Caco-2 (cell line): ENCODE measurements around the gene SLC2A13. TPM values are rescaled to one million over a fixed set of nuclear protein-coding genes. Genes with fewer than 3 reads are reported as not detected.

Experiments
- BruUV-seq: library from RNA; stranded (reverse); fragments of 400-500 nt; replicated peaks from 2 replicates; lab custom pipeline; 2021; lab: Mats Ljungman, UMichigan
- CTCF ChIA-PET: fragments of 300-600 bp; sonication (Branson Sonifier 250); formaldehyde crosslinking; loops from one replicate; lab custom pipeline; 2022; ENCODE audit warnings: antibody characterized with exemption; lab: Charles Lee
- POLR2A ChIA-PET: fragments of 300-600 bp; sonication (Branson Sonifier 250); formaldehyde crosslinking; loops from one replicate; lab custom pipeline; 2022; ENCODE audit warnings: antibody characterized with exemption; lab: Charles Lee
- DNase-seq, 2 experiments: peaks; one replicate each; pipeline versions ENCODE4 v3.0.0 to v3.0.0-alpha.2; 2020 to 2022
- H3K27me3 ChIP-seq: replicated peaks from 2 replicates; pipeline ENCODE4 v1.6.0; 2011; ENCODE audit warnings: low read length; ENCODE audit not compliant: control insufficient read depth, insufficient read depth
- H3K36me3 ChIP-seq: 2 replicates; pipeline ENCODE4 v1.5.1; 2011; ENCODE audit warnings: low read length; ENCODE audit not compliant: control insufficient read depth, insufficient read depth
- H3K4me1 ChIP-seq: fragments of 250-450 bp; sonication (Bioruptor Pico); 2 replicates; pipeline ENCODE4 v1.5.1; 2020; ENCODE audit warnings: mild to moderate bottlenecking
- H3K4me3 ChIP-seq: 2 replicates; pipeline ENCODE4 v1.5.1; 2011; ENCODE audit warnings: low read depth, mild to moderate bottlenecking, control low read depth, low read length
- H3K9me3 ChIP-seq: fragments of 250-450 bp; sonication (Bioruptor Pico); 2 replicates; pipeline ENCODE4 v1.5.1; 2020; ENCODE audit warnings: mild to moderate bottlenecking, moderate library complexity
- H3K27ac Mint-ChIP-seq: one replicate; pipeline ENCODE4 v1.8.0; 2022; ENCODE audit warnings: mixed read lengths; ENCODE audit not compliant: unreplicated experiment
- H3K27me3 Mint-ChIP-seq: one replicate; pipeline ENCODE4 v1.8.0; 2022; ENCODE audit warnings: mixed read lengths; ENCODE audit not compliant: insufficient read depth, unreplicated experiment
- H3K36me3 Mint-ChIP-seq: one replicate; pipeline ENCODE4 v1.8.0; 2022; ENCODE audit warnings: mild to moderate bottlenecking, mixed read lengths; ENCODE audit not compliant: insufficient read depth, unreplicated experiment
- H3K4me1 Mint-ChIP-seq: one replicate; pipeline ENCODE4 v1.8.0; 2022; ENCODE audit warnings: low read depth, mixed read lengths; ENCODE audit not compliant: unreplicated experiment
- H3K4me3 Mint-ChIP-seq: one replicate; pipeline ENCODE4 v1.8.0; 2022; ENCODE audit warnings: mild to moderate bottlenecking, moderate library complexity, mixed read lengths; ENCODE audit not compliant: unreplicated experiment
- H3K9me3 Mint-ChIP-seq: one replicate; pipeline ENCODE4 v1.8.0; 2022; ENCODE audit warnings: mixed read lengths; ENCODE audit not compliant: unreplicated experiment
- intact Hi-C: fragments of 100-400 bp; cut with micrococcal nuclease; formaldehyde crosslinking; loops from one replicate; pipeline ENCODE4 v1.10.0; 2022; ENCODE audit not compliant: unreplicated experiment
- total RNA-seq: library from RNA; stranded (reverse); gene quantifications from 2 replicates; pipeline ENCODE4 v1.2.3, GENCODE V29; 2022
- TF ChIP-seq, protein P1 (sequence below), 2 experiments: fragments of 200-600 bp in 1 of 2; IDR thresholded peaks; 1 replicate in 1 of 2; 2 replicates in 1 of 2; pipeline versions ENCODE4 v1.5.1 to v1.8.0; 2011 to 2022; ENCODE audit warnings: antibody characterized with exemption in 1 of 2, control low read depth in 1 of 2, inconsistent platforms in 1 of 2, low read depth in 1 of 2, low read length in 1 of 2, mild to moderate bottlenecking in 1 of 2, moderate library complexity in 1 of 2; ENCODE audit not compliant: insufficient read depth in 1 of 2, severe bottlenecking in 1 of 2, unreplicated experiment in 1 of 2

Gene SLC2A13
- total RNA-seq, 1 experiment from 2014 or later, result 3.0 TPM

DNA sequence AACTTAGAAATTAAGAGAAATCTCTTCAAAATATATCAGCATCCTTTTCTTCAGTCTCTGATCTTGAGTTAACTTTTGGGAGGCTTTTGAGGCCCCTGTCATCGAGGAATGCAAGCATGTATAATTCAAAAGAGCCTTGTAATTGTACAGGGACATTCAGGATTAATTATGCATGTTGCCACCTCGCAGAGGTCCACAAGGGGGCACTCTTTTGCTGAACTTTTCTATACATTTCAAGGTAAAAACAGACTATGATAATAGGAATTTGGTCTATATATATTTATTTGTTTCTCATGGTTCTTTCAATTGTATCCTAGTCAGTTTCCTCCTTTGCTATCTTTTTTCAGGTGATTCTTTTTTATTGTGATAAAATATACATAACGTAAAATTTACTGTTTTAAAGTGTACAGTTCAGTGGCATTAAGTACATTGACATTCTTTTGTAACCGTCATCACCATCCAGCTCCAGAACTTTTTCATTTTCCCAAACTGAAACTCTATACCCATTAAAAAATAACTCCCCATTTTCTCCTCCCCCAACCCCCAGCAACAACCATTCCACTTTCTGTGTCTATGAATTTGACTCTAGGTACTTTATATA lies 47.0 kb upstream of the SLC2A13 start:
- ChIA-PET CTCF (no interaction called here), POLR2A (no interaction called here)
- intact Hi-C loops, result loop anchor here (1.0 to 5.0 kb wide), 2 partner anchors 116 to 224 kb away; no protein-coding TSS in a partner anchor
- no peaks in the 10 kb centered on the region for H3K9me3 ChIP-seq
- Mint-ChIP-seq H3K36me3 (no peaks in the 10 kb centered on the region), H3K9me3 (no peaks in the 10 kb centered on the region), H3K27ac (no peak overlapping the region), H3K4me3 (no peak overlapping the region), H3K4me1 (no peaks in the 10 kb centered on the region), H3K27me3 (no peaks in the 10 kb centered on the region)
- no TSS peak for BruUV-seq
- H3K36me3 ChIP-seq, result no peaks in the 10 kb centered on the region
- peak; percentile 41 to 57 for DNase-seq
- H3K4me1 ChIP-seq, result no peaks in the 10 kb centered on the region
- no peaks in the 10 kb centered on the region for H3K27me3 ChIP-seq
- TF ChIP-seq, protein P1, sequence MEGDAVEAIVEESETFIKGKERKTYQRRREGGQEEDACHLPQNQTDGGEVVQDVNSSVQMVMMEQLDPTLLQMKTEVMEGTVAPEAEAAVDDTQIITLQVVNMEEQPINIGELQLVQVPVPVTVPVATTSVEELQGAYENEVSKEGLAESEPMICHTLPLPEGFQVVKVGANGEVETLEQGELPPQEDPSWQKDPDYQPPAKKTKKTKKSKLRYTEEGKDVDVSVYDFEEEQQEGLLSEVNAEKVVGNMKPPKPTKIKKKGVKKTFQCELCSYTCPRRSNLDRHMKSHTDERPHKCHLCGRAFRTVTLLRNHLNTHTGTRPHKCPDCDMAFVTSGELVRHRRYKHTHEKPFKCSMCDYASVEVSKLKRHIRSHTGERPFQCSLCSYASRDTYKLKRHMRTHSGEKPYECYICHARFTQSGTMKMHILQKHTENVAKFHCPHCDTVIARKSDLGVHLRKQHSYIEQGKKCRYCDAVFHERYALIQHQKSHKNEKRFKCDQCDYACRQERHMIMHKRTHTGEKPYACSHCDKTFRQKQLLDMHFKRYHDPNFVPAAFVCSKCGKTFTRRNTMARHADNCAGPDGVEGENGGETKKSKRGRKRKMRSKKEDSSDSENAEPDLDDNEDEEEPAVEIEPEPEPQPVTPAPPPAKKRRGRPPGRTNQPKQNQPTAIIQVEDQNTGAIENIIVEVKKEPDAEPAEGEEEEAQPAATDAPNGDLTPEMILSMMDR (IDR thresholded peaks at IDR 0.05; ENCODE audit: insufficient read depth in 1 of 2, low read depth in 1 of 2, low read length in 1 of 2, severe bottlenecking in 1 of 2, unreplicated experiment in 1 of 2), result peak; percentile 83 to 86
- H3K4me3 ChIP-seq, result no peak overlapping the region

DNA sequence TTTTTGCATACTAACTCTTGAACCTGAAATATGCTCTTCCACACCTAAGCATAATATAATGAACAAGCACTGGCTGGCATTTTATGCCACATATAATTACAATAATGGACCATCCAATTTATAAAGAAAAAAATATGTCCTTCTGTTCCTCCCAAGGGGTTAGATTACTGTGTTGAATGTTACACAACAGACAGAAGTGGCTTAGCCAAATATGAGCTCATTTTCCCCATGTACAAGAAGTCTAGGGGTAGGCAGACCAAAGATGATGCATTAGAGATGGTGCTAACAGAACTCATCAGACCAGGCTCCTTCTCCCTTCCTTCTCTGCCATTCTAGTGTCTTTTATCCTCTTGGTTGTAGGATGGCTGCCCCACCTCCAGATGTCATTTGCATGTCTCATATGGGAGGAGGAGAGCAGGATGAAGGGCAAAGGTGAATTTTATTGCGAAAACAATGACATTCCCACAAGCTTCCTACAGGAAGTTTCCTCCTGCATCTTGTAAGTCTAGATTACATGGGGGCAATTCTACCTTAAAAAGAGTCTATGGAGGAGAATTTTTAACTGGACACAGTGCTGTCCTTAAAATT lies 43.9 kb upstream of the SLC2A13 start:
- Histone ChIP-seq H3K9me3 (no peaks in the 10 kb centered on the region), H3K4me3 (no peak overlapping the region), H3K27me3 (no peaks in the 10 kb centered on the region), H3K36me3 (no peaks in the 10 kb centered on the region), H3K4me1 (no peaks in the 10 kb centered on the region)
- Mint-ChIP-seq H3K36me3 (no peaks in the 10 kb centered on the region), H3K4me1 (no peaks in the 10 kb centered on the region), H3K27me3 (no peaks in the 10 kb centered on the region), H3K4me3 (no peak overlapping the region), H3K9me3 (no peaks in the 10 kb centered on the region), H3K27ac (no peak overlapping the region)
- BruUV-seq, result no TSS peak
- CTCF ChIA-PET, result no interaction called here
- intact Hi-C loops, result loop anchor here (5.0 kb wide), 1 partner anchor 228 kb away; no protein-coding TSS in a partner anchor
- DNase-seq, result no peak
- POLR2A ChIA-PET, result interaction anchor here (0.6 kb wide), 1 partner anchor 40 kb away, joined by 3 read pairs; no protein-coding TSS in a partner anchor
- TF ChIP-seq, protein P1 (IDR thresholded peaks at IDR 0.05; ENCODE audit: insufficient read depth in 1 of 2, low read depth in 1 of 2, low read length in 1 of 2, severe bottlenecking in 1 of 2, unreplicated experiment in 1 of 2), result no peak

DNA sequence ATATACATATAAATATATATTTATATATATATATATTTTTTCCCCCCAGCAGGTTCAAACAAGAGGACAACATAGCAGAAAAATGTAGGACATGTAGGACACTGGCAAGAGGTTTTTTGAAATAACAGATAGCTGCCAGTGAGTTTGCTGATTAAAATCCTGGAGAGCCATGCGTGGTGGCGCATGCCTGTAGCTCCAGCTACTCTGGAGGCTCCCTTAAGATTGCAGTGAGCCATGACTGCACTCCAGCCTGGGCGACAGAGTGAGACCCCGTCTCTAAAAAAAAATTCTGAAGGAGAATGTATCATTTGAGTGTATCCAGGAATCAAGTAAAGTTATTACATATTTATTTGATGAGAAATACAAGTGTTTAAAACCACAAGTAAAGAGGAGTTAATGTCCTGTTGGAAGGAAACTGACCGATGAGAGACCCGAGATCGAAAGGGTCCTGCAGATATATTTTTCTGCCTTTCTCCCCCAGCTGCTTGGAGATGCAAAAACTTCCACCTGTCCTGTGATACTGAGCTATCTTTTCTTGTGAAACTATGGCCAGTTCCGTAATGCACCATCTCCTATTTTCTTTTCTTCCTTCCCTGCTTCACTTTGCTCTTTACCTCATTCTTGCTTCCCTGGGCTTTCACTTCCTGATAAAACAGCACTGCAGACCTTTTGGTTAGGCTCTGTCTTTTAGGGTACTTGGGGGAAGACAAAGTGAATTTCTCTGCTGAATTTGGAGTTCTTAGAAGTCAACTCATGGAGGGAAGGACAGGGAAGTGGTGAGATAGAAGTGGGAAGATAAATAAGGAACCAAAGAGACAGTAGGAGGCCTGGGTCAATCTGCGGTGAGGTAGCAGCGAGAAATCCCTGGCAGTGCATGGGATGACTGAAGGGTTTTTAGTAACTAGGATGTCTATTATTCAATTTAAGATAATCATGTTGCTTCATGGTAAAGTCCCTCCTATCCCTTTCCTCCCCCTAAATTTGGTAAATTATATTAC lies 41.2 kb upstream of the SLC2A13 start:
- POLR2A ChIA-PET, result no interaction called here
- no peaks in the 10 kb centered on the region for H3K27me3 ChIP-seq
- H3K4me1 Mint-ChIP-seq, result no peaks in the 10 kb centered on the region

More for the DNA sequence above, 41.2 kb upstream of the SLC2A13 start:
- BruUV-seq, result no TSS peak
- Mint-ChIP-seq H3K9me3 (no peaks in the 10 kb centered on the region), H3K36me3 (no peaks in the 10 kb centered on the region), H3K27me3 (no peaks in the 10 kb centered on the region), H3K4me3 (no peak overlapping the region), H3K27ac (no peak overlapping the region)
- H3K4me3 ChIP-seq, result no peak overlapping the region
- DNase-seq, result no peak
- CTCF ChIA-PET, result no interaction called here
- intact Hi-C loops, result no loop called here
- H3K36me3 ChIP-seq, result no peaks in the 10 kb centered on the region
- H3K9me3 ChIP-seq, result no peaks in the 10 kb centered on the region
- H3K4me1 ChIP-seq, result no peaks in the 10 kb centered on the region
- TF ChIP-seq, protein P1 (IDR thresholded peaks at IDR 0.05; ENCODE audit: insufficient read depth in 1 of 2, low read depth in 1 of 2, low read length in 1 of 2, severe bottlenecking in 1 of 2, unreplicated experiment in 1 of 2), result no peak
